HG02981 (cell line): ENCODE measurements around the gene ZNF121.

Source experiments
- ATAC-seq: cut with Tn5 transposase; IDR thresholded peaks from one replicate; pipeline ENCODE4 v1.9.1; 2021; ENCODE audit warnings: mild to moderate bottlenecking, moderate library complexity; ENCODE audit not compliant: unreplicated experiment

Gene ZNF121

DNA sequence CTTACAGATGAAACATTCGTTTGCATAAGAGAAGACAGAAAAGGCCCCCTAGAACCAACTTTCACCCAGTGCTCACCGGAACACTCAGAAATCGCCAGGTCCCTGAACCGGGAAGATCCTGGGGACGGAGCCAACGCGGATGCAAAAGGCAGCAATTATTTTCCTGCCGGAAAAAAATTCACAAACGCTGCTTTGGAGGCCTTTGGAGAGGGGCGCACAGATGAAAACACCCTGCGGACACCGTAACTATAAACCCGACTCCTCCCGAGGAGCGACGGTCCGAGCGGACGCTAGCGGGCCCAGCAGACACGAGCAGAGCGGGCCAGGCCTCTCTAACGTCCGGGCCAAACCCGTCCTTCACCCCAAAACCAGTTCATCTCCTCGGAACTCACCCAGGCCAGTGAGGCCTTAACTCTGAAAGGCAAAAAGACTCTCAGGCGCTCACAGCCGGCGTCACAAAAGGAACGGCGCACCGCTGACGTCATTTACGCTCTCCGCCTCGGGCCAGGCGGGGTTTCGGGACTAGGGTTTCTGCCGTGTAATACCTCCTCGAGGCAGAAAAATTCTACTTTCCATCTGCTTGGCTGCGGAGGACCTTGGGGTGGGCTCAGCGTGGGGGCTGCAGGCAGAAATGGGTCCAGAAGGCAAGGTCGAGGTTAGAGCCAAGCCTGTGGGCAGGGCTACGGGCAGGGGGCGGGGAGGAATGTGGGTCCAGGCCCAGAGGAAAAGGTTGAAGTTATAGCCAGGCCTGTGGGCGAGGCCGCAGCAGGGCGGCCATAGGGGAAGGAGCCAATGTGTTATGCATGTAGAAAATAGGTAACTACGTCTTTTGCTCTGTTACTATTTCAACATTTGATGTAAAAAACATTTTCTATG is 45.9 kb downstream of the ZNF121 start, which contains the start of gene ZNF426:
ZNF426 (minus strand) TSS at position 463 of the 876 bp plus-strand sequence. CDS start 2,413 bp downstream, outside the sequence.
- ATAC-seq = peak; percentile 56

DNA sequence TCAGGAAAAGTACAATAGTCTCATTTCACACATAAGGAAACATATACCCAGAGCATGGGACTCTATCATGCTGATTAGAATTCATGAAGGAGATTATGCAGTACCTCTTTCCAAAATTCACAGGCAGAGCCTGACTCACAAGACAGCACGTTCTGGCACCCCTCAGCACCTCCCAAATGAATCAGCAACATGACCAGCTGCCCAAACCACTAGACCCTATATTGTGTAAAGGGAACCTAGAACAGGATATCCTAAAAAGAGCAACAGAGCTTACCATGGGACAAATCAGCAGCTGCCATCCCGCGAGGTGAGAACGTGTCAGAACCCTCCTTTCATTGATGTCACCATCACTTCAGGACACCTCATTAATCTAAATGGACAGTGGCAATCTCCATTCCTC is 48.4 kb downstream of the ZNF121 start:
- no peak for ATAC-seq

DNA sequence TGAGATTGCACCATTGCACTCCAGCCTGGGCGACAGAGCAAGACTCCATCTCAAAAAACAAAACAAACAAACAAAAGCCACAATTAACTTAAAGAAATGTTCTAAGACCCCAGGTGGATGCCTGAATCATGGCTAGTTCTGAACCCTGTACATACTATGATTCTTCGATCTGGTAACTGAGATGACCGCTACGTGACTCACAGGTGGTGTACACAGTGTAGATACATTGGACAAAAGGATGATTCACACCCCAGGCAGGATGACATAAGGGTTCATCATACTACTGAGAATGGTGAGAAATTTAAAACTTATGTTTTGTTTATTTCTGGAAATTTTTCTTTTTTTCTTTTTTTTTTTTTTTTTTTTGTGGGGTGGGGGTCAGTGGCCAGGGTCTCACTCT is 52.4 kb downstream of the ZNF121 start:
- no peak for ATAC-seq

DNA sequence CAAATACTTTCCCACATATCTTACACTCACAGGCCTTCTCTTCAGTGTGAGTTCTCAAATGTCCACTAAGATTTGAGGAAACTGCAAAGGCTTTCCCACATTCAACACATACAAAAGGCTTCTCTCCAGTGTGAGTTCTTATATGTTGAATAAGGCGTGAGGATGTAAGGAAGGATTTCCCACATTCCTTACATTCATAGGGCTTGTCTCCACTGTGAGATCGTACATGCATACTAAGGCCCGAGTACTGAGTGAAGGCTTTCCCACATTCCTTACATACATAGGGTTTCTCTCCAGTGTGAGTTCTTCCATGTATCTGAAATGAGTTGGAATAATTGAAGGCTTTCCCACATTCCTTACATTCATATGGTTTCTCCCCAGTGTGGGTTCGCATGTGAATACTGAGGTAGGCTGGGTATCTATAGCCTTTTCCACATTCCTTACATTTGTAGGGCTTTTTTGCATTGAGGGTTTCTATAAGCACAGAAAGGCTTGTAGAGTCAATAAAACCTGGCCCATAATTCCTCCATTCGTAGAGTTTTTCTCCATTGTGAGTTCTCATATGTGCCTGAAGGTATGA is 55.5 kb downstream of the ZNF121 start:
- no peak for ATAC-seq

DNA sequence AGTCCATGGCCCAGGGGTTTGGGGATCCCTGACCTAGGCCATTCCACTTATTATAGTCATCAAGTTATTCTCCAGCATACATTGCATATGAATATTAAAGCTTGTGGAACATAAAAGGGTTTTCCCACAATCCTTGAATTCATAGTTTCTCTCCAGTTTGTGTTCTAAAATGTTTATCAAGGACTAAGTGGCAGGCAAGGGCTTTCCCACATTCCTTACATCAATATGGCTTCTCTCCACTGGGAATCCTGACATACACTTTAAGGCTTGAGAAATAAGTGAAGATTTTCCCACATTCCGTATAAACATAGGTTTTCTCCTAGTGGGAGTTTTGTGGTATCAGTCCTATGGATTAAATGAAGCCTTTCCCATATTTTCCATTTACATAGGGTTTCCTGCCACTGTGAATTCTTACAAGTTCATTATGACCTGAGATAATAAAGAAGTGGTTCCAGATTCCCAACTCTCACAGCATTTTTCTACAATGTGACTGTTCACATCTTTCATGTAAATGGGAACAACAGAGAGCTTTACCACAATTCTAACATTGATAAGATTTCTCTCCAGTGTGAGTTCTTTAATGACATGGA is 60.3 kb downstream of the ZNF121 start:
- no peak for ATAC-seq
